IPS-15b (cell line): Measurements from ENCODE around the gene CA5A.

Experiments used
- H3K27me3 ChIP-seq: one replicate; pipeline ENCODE4 v1.6.1; 2013; ENCODE audit warnings: low read length; ENCODE audit not compliant: control insufficient read depth, insufficient read depth
- H3K36me3 ChIP-seq: one replicate; pipeline ENCODE4 v1.6.1; 2013; ENCODE audit warnings: low read length; ENCODE audit not compliant: control insufficient read depth, insufficient read depth
- H3K4me1 ChIP-seq: one replicate; pipeline ENCODE4 v1.6.1; 2013; ENCODE audit warnings: mild to moderate bottlenecking, low read length; ENCODE audit not compliant: control insufficient read depth, insufficient read depth
- H3K4me3 ChIP-seq: one replicate; pipeline ENCODE4 v1.5.1; 2013; ENCODE audit warnings: low read depth, low read length
- H3K9ac ChIP-seq: one replicate; pipeline ENCODE4 v1.6.1; 2013; ENCODE audit warnings: low read depth, mild to moderate bottlenecking, low read length
- H3K9me3 ChIP-seq: one replicate; pipeline ENCODE4 v1.6.1; 2013; ENCODE audit warnings: mild to moderate bottlenecking, low read length; ENCODE audit not compliant: control insufficient read depth, insufficient read depth

The CA5A gene

DNA sequence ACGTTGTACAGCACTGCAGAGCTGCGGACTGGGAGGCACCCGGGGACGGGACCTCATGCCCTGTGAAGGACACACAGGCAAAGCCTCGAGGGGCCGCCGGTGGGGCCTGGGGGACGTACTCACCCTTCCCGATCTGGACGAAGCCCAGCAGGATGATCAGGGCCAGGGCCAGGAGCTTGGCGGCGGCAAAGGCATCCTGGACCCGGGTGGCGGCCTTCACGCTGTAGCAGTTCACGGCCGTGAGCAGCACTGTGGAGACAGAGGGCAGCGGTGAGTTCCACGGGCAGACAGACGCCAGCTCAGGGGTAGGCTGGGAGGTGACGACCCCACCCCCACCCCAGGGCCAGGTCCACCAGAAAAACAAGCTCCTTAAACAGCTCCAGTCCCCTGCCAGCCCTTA is 84.7 kb downstream of the CA5A start:
- H3K4me1 ChIP-seq: peaks cover 6% of the 10 kb centered on the region

GRCh38 chr16:87851141-87851587 is 85.2 kb downstream of the CA5A start:
- H3K4me1 ChIP-seq: peaks cover 6% of the 10 kb centered on the region

More for the DNA sequence above, 84.7 kb downstream of the CA5A start:
- no peak overlapping the region for H3K4me3 ChIP-seq
- H3K36me3 ChIP-seq: peaks cover 29% of the 10 kb centered on the region
- no peaks in the 10 kb centered on the region for H3K27me3 ChIP-seq
- H3K9me3 ChIP-seq: no peaks in the 10 kb centered on the region
- no peak overlapping the region for H3K9ac ChIP-seq

DNA sequence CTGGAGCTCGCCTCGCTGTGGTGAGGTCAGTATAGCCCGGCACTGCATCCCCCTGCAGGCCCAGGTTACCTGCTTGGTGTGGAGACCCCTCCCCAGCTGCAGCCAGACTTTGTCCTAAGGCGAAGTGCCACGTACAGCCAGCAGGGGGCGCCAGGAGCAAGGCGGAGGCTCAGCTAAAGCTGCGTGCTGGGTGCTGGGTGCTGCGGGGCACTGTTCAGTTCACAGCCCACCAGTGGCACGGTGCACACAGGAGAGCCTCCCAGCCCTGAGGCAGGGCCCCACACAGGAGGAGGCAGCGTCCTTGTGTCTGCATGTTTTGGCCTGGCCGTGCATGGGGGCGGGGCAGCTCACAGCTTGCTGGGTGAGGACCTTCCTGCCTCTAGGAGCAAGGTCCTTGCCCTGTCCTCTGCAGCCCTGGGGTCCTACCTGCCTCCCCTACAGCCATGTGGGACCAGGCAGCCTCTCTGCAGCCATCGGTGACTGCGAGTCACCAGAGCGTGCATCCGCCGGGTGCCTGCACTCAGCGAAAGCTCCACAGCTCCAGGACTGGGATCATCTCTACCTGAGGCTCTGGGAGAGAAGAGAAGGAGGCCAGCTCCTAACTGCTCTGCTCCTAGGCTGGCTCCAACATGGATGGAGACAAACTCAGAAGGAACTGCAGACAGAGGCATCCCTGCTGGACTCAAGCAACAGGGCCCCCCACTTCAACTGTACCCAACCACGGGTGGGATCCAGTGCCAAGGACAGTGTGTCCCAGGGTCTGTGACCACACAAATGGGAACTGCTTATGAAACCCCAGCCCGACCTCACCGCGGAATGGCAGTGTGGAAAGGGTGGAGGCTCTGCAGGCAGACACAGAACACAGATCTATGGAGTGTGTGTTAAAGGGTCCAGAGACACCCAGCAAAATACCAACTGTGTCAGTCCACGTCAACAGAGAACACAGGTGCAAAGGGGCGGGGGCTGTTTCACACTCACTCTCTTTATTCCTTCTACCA is 86.0 kb downstream of the CA5A start:
- no peaks in the 10 kb centered on the region for H3K9me3 ChIP-seq
- H3K36me3 ChIP-seq: peaks cover 23% of the 10 kb centered on the region
- H3K4me3 ChIP-seq: no peak overlapping the region

More at GRCh38 chr16:87851141-87851587, 85.2 kb downstream of the CA5A start:
- Histone ChIP-seq H3K4me3 (no peak overlapping the region), H3K9me3 (no peaks in the 10 kb centered on the region), H3K36me3 (peaks cover 26% of the 10 kb centered on the region), H3K9ac (no peak overlapping the region), H3K27me3 (no peaks in the 10 kb centered on the region)

GRCh38 chr16:87849419-87850008 is 86.8 kb downstream of the CA5A start:
- H3K4me3 ChIP-seq: no peak overlapping the region
- no peak overlapping the region for H3K9ac ChIP-seq
- peaks cover 27% of the 10 kb centered on the region for H3K36me3 ChIP-seq
- no peaks in the 10 kb centered on the region for H3K27me3 ChIP-seq
- H3K4me1 ChIP-seq: peaks cover 6% of the 10 kb centered on the region
- H3K9me3 ChIP-seq: no peaks in the 10 kb centered on the region

More for the DNA sequence above, 86.0 kb downstream of the CA5A start:
- Histone ChIP-seq H3K9ac (no peak overlapping the region), H3K4me1 (peaks cover 6% of the 10 kb centered on the region), H3K27me3 (no peaks in the 10 kb centered on the region)

GRCh38 chr16:87848676-87849345 is 87.5 kb downstream of the CA5A start:
- H3K4me3 ChIP-seq: no peak overlapping the region
- H3K9ac ChIP-seq: no peak overlapping the region
- H3K4me1 ChIP-seq: peaks cover 6% of the 10 kb centered on the region
- no peaks in the 10 kb centered on the region for H3K9me3 ChIP-seq
- H3K27me3 ChIP-seq: no peaks in the 10 kb centered on the region
- H3K36me3 ChIP-seq: peaks cover 29% of the 10 kb centered on the region

- Histone ChIP-seq H3K9me3 (no peaks in the 10 kb centered on the region), H3K36me3 (peaks cover 35% of the 10 kb centered on the region), H3K27me3 (no peaks in the 10 kb centered on the region), H3K9ac (no peak overlapping the region), H3K4me1 (peaks cover under 1% of the 10 kb centered on the region), H3K4me3 (no peak overlapping the region)
Observed at GRCh38 chr16:87847785-87848675, 88.3 kb downstream of the CA5A start.

DNA sequence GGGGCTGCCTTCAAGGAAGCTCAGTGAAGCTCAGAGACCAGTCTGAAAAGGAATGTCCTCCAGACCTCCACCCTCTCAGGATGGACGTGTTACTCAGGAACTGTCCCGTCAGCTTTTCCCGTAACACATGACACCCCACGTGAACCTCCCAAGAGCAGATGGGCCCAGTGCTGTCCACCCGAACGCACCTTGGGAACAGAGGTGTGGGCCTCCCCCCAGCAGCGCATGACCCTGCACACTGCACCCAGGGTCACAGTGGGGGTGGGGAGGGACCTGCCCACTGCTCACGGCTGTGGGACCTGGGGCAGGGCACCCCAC is 88.9 kb downstream of the CA5A start:
- H3K4me3 ChIP-seq: no peak overlapping the region
- no peaks in the 10 kb centered on the region for H3K4me1 ChIP-seq
- no peaks in the 10 kb centered on the region for H3K27me3 ChIP-seq
- H3K9me3 ChIP-seq: no peaks in the 10 kb centered on the region
- H3K9ac ChIP-seq: no peak overlapping the region
- peaks cover 35% of the 10 kb centered on the region for H3K36me3 ChIP-seq

- Histone ChIP-seq H3K36me3 (peaks cover 37% of the 10 kb centered on the region), H3K4me3 (no peak overlapping the region), H3K9me3 (no peaks in the 10 kb centered on the region), H3K27me3 (no peaks in the 10 kb centered on the region), H3K9ac (no peak overlapping the region), H3K4me1 (no peaks in the 10 kb centered on the region)
Observed at GRCh38 chr16:87846705-87847466, 89.4 kb downstream of the CA5A start.

- no peaks in the 10 kb centered on the region for H3K4me1 ChIP-seq
- H3K36me3 ChIP-seq: peaks cover 39% of the 10 kb centered on the region
- H3K4me3 ChIP-seq: no peak overlapping the region
- no peak overlapping the region for H3K9ac ChIP-seq
- H3K9me3 ChIP-seq: no peaks in the 10 kb centered on the region
- no peaks in the 10 kb centered on the region for H3K27me3 ChIP-seq
Observed at GRCh38 chr16:87845807-87846619, 90.3 kb downstream of the CA5A start.

- Histone ChIP-seq H3K36me3 (peaks cover 32% of the 10 kb centered on the region), H3K9ac (no peak overlapping the region), H3K4me3 (no peak overlapping the region), H3K9me3 (no peaks in the 10 kb centered on the region), H3K27me3 (no peaks in the 10 kb centered on the region), H3K4me1 (no peaks in the 10 kb centered on the region)
Observed at GRCh38 chr16:87845213-87845612, 91.1 kb downstream of the CA5A start.
